SK-N-SH (cell line): ENCODE results near the gene DLAT. TPM values are rescaled to one million over a fixed set of nuclear protein-coding genes. Genes with fewer than 3 reads are reported as not detected.
"Not testable (repeated sequence)": the region's sequence is repeated elsewhere in the genome, so short reads cannot be mapped to it uniquely, and the experiment has no call there.

Source experiments
- CTCF ChIA-PET: fragments of 300-600, 350-600 bp; formaldehyde crosslinking; extraction: SDS; loops from one replicate; lab custom pipeline; 2021; lab: Yijun Ruan, JAX
- POLR2A ChIA-PET: fragments of 350-600 bp; sonication (Branson Sonifier 250); formaldehyde crosslinking; extraction: SDS; loops from one replicate; lab custom pipeline; 2020; ENCODE audit warnings: antibody characterized with exemption, inconsistent platforms; lab: Yijun Ruan, JAX
- DNase-seq: peaks from one replicate; pipeline ENCODE4 v3.0.0; 2012
- H2AFZ ChIP-seq: fragments of 200-600 bp; sonication (generic); 2 replicates; pipeline ENCODE4 v1.8.1; 2016; ENCODE audit warnings: antibody characterized with exemption, mild to moderate bottlenecking, low read depth
- H3F3A ChIP-seq: fragments of 200-600 bp; sonication (generic); replicated peaks from 2 replicates; pipeline ENCODE3; 2016; ENCODE audit warnings: antibody characterized with exemption, mild to moderate bottlenecking; ENCODE audit not compliant: insufficient read depth
- H3K27ac ChIP-seq, 2 experiments: fragments of 200-500 bp in 1 of 2; fragments of 200-600 bp in 1 of 2; sonication (Bioruptor generic) in 1 of 2; sonication (generic), shearing (Covaris generic) in 1 of 2; 2 replicates each; pipeline versions ENCODE4 v1.5.1 to v1.6.1; 2014 to 2016; ENCODE audit warnings: low read depth in 2 of 2, inconsistent platforms in 1 of 2, low read length in 1 of 2, mild to moderate bottlenecking in 1 of 2, mixed read lengths in 1 of 2
- H3K27me3 ChIP-seq: fragments of 200-600 bp; sonication (generic), shearing (Covaris generic); 2 replicates; pipeline ENCODE4 v1.6.1; 2016; ENCODE audit warnings: mixed run types; ENCODE audit not compliant: insufficient read depth
- H3K36me3 ChIP-seq, 2 experiments: fragments of 200-500 bp in 1 of 2; fragments of 200-600 bp in 1 of 2; sonication (Bioruptor generic) in 1 of 2; sonication (generic) in 1 of 2; replicated peaks in 1 of 2; 2 replicates each; pipeline versions ENCODE3 to v1.5.1; 2014 to 2016; ENCODE audit warnings: low read length in 1 of 2, mild to moderate bottlenecking in 1 of 2; ENCODE audit not compliant: insufficient read depth in 2 of 2, control insufficient read depth in 1 of 2
- H3K4me1 ChIP-seq, 2 experiments: fragments of 200-500 bp in 1 of 2; fragments of 200-600 bp in 1 of 2; sonication (Bioruptor generic) in 1 of 2; sonication (generic), shearing (Covaris generic) in 1 of 2; 2 replicates each; pipeline versions ENCODE4 v1.5.1 to v1.6.1; 2014 to 2016; ENCODE audit warnings: low read depth in 1 of 2, low read length in 1 of 2, mixed run types in 1 of 2; ENCODE audit not compliant: insufficient read depth in 2 of 2, control insufficient read depth in 1 of 2
- H3K4me2 ChIP-seq: fragments of 200-600 bp; sonication (generic), shearing (Covaris generic); 2 replicates; pipeline ENCODE4 v1.6.1; 2017; ENCODE audit warnings: mixed run types
- H3K4me3 ChIP-seq, 2 experiments: fragments of 200-500 bp in 1 of 2; fragments of 200-600 bp in 1 of 2; sonication (Bioruptor generic) in 1 of 2; sonication (generic), shearing (Covaris generic) in 1 of 2; 2 replicates each; pipeline versions ENCODE4 v1.5.1 to v1.8.1; 2014 to 2016; ENCODE audit warnings: low read depth in 2 of 2, inconsistent platforms in 1 of 2, low read length in 1 of 2, mild to moderate bottlenecking in 1 of 2, mixed read lengths in 1 of 2, moderate library complexity in 1 of 2
- H3K79me2 ChIP-seq: fragments of 200-600 bp; sonication (generic); 2 replicates; pipeline ENCODE4 v1.8.1; 2017; ENCODE audit warnings: mild to moderate bottlenecking; ENCODE audit not compliant: insufficient read depth
- H3K9ac ChIP-seq: fragments of 200-600 bp; sonication (generic); 2 replicates; pipeline ENCODE4 v1.6.1; 2017; ENCODE audit warnings: mixed run types
- H3K9me2 ChIP-seq: fragments of 200-600 bp; sonication (generic); 2 replicates; pipeline ENCODE4 v1.6.1; 2017; ENCODE audit warnings: mixed run types
- H3K9me3 ChIP-seq: fragments of 200-600 bp; sonication (generic); 2 replicates; pipeline ENCODE4 v1.6.1; 2017; ENCODE audit warnings: mixed run types, mild to moderate bottlenecking, moderate library complexity
- H4K20me1 ChIP-seq: fragments of 200-600 bp; sonication (generic); 2 replicates; pipeline ENCODE4 v1.6.1; 2017; ENCODE audit warnings: mild to moderate bottlenecking, mixed run types; ENCODE audit not compliant: insufficient read depth
- CTCF ChIP-seq: fragments of 200-600 bp; sonication (generic); IDR thresholded peaks from 2 replicates; pipeline ENCODE4 v1.6.1; 2017; ENCODE audit warnings: antibody characterized with exemption, mild to moderate bottlenecking, moderate library complexity
- ELF1 ChIP-seq: IDR thresholded peaks from 2 replicates; pipeline ENCODE4 v1.4.0; 2012
- GABPA ChIP-seq: IDR thresholded peaks from 2 replicates; pipeline ENCODE4 v1.4.0; 2012; ENCODE audit warnings: low read depth, mild to moderate bottlenecking
- GATA2 ChIP-seq: sonication (generic); formaldehyde crosslinking; IDR thresholded peaks from 2 replicates; pipeline ENCODE4 v1.5.0; 2020; ENCODE audit warnings: mild to moderate bottlenecking, missing genetic modification reagents
- JUND ChIP-seq: IDR thresholded peaks from 2 replicates; pipeline ENCODE4 v1.4.0; 2012
- MEF2A ChIP-seq: IDR thresholded peaks from 2 replicates; pipeline ENCODE4 v1.4.0; 2012; ENCODE audit warnings: low read depth, borderline replicate concordance
- NRF1 ChIP-seq: IDR thresholded peaks from 2 replicates; pipeline ENCODE4 v1.6.1; 2012; ENCODE audit warnings: low read depth, mild to moderate bottlenecking, low read length
- RAD21 ChIP-seq: IDR thresholded peaks from 2 replicates; pipeline ENCODE4 v1.6.1; 2012; ENCODE audit warnings: mild to moderate bottlenecking, low read length
- REST ChIP-seq: IDR thresholded peaks from 2 replicates; pipeline ENCODE4 v1.6.1; 2012; ENCODE audit warnings: mild to moderate bottlenecking, low read depth, low read length, moderate library complexity
- RFX5 ChIP-seq: IDR thresholded peaks from 2 replicates; pipeline ENCODE4 v1.6.1; 2012; ENCODE audit warnings: mild to moderate bottlenecking, improper control_type of control experiment, low read length
- SMC3 ChIP-seq: IDR thresholded peaks from 2 replicates; pipeline ENCODE4 v1.6.1; 2012; ENCODE audit warnings: low read depth, low read length, improper control_type of control experiment
- TAF1 ChIP-seq: IDR thresholded peaks from 2 replicates; pipeline ENCODE4 v1.6.1; 2012; ENCODE audit warnings: low read depth, mild to moderate bottlenecking, low read length, moderate library complexity, borderline replicate concordance
- TCF12 ChIP-seq: IDR thresholded peaks from 2 replicates; pipeline ENCODE4 v1.4.0; 2012
- TEAD4 ChIP-seq: IDR thresholded peaks from 2 replicates; pipeline ENCODE4 v1.4.0; 2012; ENCODE audit warnings: mild to moderate bottlenecking, borderline replicate concordance; ENCODE audit not compliant: insufficient read depth
- USF2 ChIP-seq: fragments of 150-350 bp; IDR thresholded peaks from 2 replicates; pipeline ENCODE4 v1.6.1; 2017; ENCODE audit warnings: antibody characterized with exemption, low read length, low read depth, borderline replicate concordance
- WGBS: methylation state at CpG from one replicate; pipeline ENCODE4 v1.1.6; 2017; ENCODE audit warnings: low lambda C conversion rate; 5-methylcytosine and 5-hydroxymethylcytosine counted together
- polyA plus RNA-seq, 3 experiments: library from polyadenylated mRNA; depleted of rRNA; stranded (reverse); fragments of >200 nt; gene quantifications; 2 replicates each; pipeline ENCODE4 v1.2.3, GENCODE V29; 2012

Gene DLAT
- polyA plus RNA-seq, 1 of the 3 experiments (the other 2 are of a cell fraction): 14.4 TPM

GRCh38 chr11:112004389-112004788 lies 20.8 kb upstream of the DLAT start:
- WGBS: 84% methylated on average over 4 of the region's 4 CpGs
- no peak overlapping the region for H2AFZ ChIP-seq
- no peaks in the 10 kb centered on the region for H3F3A ChIP-seq
- no peaks in the 10 kb centered on the region for H3K9me3 ChIP-seq
- TF ChIP-seq SMC3 (no peak), CTCF (peak; percentile 29; the same call in 1 of the 2 replicates)
- H3K4me2 ChIP-seq: no peak overlapping the region
- H3K4me3 ChIP-seq: no peak overlapping the region
- POLR2A ChIA-PET: interaction anchor here (1.4 kb wide), 1 partner anchor 12 kb away, joined by 3 read pairs; no protein-coding TSS in a partner anchor
- no peaks in the 10 kb centered on the region for H3K9me2 ChIP-seq
- H3K79me2 ChIP-seq: no peaks in the 10 kb centered on the region
- H3K36me3 ChIP-seq: peaks cover 6 to 31% of the 10 kb centered on the region in 2 experiments
- DNase-seq: peak; percentile 28
- no peak overlapping the region for H3K27ac ChIP-seq
- no peaks in the 10 kb centered on the region for H4K20me1 ChIP-seq
- CTCF ChIA-PET: interaction anchor here (1.4 kb wide), 1 partner anchor 22 kb away, joined by 4 read pairs; no protein-coding TSS in a partner anchor
- no peaks in the 10 kb centered on the region for H3K27me3 ChIP-seq
- no peaks in the 10 kb centered on the region for H3K4me1 ChIP-seq
- no peak overlapping the region for H3K9ac ChIP-seq

- Histone ChIP-seq H3K79me2 (no peaks in the 10 kb centered on the region), H3K27ac (no peak overlapping the region), H3K36me3 (peaks cover 6 to 23% of the 10 kb centered on the region in 2 experiments), H3K9ac (no peak overlapping the region), H3K4me1 (no peaks in the 10 kb centered on the region), H2AFZ (no peak overlapping the region), H3K9me2 (no peaks in the 10 kb centered on the region), H3K4me2 (no peak overlapping the region), H3F3A (no peaks in the 10 kb centered on the region), H3K27me3 (no peaks in the 10 kb centered on the region), H4K20me1 (no peaks in the 10 kb centered on the region), H3K4me3 (no peak overlapping the region), H3K9me3 (no peaks in the 10 kb centered on the region)
- ChIA-PET CTCF (interaction anchor here (1.4 to 1.5 kb wide), 3 partner anchors 8 to 127 kb away, joined by 3 to 5 read pairs (median 5); no protein-coding TSS in a partner anchor), POLR2A (interaction anchor here (0.6 kb wide), 1 partner anchor 12 kb away, joined by 3 read pairs; no protein-coding TSS in a partner anchor)
- 94% methylated on average over 11 of the region's 11 CpGs for WGBS
- no peak for TF ChIP-seq GATA2
- TF ChIP-seq TCF12: no peak
- TF ChIP-seq TAF1: no peak
- no peak for TF ChIP-seq SMC3
- TF ChIP-seq MEF2A: no peak
- TF ChIP-seq ELF1: no peak
- TF ChIP-seq RAD21: no peak
- TF ChIP-seq NRF1: no peak
- TF ChIP-seq RFX5: no peak
- no peak for TF ChIP-seq JUND
- no peak for TF ChIP-seq USF2
- no peak for TF ChIP-seq TEAD4
- no peak for TF ChIP-seq GABPA
- TF ChIP-seq REST: no peak
- no peak for DNase-seq
Measured at GRCh38 chr11:112005422-112006094, 19.6 kb upstream of the DLAT start.

GRCh38 chr11:112006095-112006441 lies 19.1 kb upstream of the DLAT start:
- CTCF ChIA-PET: interaction anchor here (1.4 to 1.5 kb wide), 3 partner anchors 9 to 128 kb away, joined by 3 to 5 read pairs (median 5); no protein-coding TSS in a partner anchor
- H3K9ac ChIP-seq, H3F3A ChIP-seq, H3K79me2 ChIP-seq, H3K4me2 ChIP-seq, H3K4me3 ChIP-seq, DNase-seq, H2AFZ ChIP-seq, H3K27ac ChIP-seq, H3K9me3 ChIP-seq, H3K27me3 ChIP-seq, H3K9me2 ChIP-seq, H3K4me1 ChIP-seq, H4K20me1 ChIP-seq, POLR2A ChIA-PET: not testable (repeated sequence)
- H3K36me3 ChIP-seq: peaks cover 4 to 18% of the 10 kb centered on the region in 2 experiments
- WGBS: no CpG with 5 or more reads among the region's 4 CpGs
